GM21447 (cell line): ENCODE data around the gene CFAP300.

Experiments
- ATAC-seq: cut with Tn5 transposase; IDR thresholded peaks from one replicate; pipeline ENCODE4 v1.9.1; 2021; ENCODE audit not compliant: unreplicated experiment

Gene CFAP300

GRCh38 chr11:102047305-102047924, at the start of gene CFAP300:
CFAP300 (plus strand) TSS chr11:102047437; CDS start chr11:102047471, 34 bp downstream.
- peak; percentile 50 for ATAC-seq

- no peak for ATAC-seq
Measured at GRCh38 chr11:102001657-102002338, 45.4 kb upstream of the CFAP300 start.

- no peak for ATAC-seq
Measured at GRCh38 chr11:102004220-102004619, 43.0 kb upstream of the CFAP300 start.

GRCh38 chr11:102005306-102005705, 41.9 kb upstream of the CFAP300 start:
- ATAC-seq = no peak

DNA sequence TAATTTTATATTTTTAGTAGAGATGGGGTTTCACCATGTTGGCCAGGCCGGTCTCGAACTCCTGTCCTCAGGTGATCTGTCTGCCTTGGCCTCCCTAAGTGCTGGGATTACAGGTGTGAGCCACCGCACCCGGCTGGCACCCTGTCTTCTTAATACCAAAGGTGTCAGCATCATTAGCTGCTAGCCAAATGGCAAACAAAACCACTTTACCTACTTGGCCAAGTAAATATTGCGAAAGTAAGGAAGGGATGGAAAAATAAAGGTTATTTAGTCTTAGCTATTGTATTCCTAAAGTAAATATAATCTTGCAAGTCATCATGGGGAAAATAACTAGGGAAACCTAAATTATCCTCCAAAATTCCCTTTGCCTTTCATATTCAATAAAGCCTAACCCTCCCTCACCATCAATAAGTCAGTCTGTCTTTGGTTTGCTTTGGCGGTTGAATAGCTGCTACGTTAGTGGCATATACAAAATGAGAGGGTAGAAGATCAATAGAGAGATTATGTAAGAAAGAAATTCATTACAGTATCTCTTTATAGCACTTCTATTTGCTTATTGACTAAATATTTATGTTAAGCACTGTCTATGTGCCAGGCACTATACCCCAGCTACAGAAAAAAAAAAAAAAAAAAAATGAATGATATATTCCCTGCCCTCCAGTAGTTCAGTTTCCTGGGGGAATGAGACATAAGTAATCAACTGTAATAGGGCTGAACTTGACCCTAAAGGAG, 40.2 kb upstream of the CFAP300 start:
- no peak for ATAC-seq

DNA sequence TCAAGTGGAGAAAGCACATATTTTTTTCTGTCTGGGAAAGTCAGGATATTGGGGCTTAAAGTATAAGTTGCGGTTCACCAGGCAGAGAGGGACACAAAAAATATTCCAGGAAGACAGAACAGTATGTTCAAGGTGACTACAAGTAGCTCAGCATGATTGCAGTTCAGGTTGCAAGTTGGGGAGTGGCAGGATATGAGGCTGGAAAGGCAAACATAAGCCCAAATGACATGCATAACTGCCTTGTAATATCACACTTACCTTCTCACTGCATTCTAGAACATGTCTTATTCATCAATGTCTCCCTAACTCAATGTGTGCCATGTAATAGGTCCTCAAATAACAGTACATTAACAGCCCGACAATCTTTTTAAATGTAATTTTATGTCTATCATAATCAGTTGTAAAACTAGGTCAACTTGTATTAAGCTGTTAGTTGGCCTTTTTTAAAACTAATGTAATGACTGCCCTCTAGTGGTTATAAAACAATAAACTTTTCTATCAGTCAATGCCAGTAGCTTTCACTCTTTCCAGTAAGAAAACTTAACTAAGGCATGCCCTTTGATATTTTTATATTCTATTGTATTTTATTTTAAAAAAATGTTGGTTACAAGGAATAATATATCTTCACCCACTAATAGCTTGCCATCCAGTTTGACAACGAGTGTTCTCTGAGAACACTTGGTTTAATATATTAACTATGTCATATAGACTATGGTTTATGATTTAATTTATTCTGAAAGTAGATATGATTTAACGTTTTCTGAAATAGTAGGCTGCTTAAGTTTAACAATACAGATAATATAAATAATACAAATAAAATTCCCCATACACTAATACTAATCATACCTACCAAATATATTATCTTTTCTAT, 39.4 kb upstream of the CFAP300 start:
- peak; percentile 75 for ATAC-seq

DNA sequence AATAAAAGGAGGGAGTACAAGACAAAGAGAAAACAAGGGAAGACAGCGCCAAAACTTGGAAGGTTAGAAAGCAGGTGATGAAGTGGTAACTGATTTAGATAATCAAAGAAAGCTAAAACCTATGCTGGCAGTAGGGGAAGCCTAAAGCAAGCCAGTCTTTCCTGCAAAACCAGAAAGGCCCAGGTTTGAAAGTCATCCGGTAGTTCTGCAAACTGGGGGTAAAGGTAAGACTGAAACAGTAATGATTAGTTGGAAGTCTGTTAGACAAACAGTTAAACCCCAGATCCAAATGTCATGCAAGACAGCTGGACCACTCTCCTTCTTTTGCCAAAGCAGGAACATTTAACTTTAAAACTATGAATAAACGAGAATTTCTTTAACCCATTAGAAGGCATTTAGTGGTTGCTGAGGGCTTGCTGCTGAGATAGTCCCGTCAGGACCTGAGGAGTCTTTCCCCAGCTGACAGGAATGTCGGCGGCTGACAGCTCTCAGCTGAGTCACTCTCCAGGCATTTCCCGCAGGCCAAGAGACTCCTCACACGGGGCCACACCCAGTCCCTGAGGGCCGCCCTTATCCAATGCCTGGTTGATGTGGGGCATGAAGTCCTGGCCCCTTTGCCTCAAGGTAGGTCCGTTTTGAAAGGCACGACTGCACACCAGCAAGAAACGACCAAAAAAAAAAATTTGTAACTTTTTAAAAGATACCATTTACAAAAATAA, 36.3 kb upstream of the CFAP300 start:
- ATAC-seq = no peak

DNA sequence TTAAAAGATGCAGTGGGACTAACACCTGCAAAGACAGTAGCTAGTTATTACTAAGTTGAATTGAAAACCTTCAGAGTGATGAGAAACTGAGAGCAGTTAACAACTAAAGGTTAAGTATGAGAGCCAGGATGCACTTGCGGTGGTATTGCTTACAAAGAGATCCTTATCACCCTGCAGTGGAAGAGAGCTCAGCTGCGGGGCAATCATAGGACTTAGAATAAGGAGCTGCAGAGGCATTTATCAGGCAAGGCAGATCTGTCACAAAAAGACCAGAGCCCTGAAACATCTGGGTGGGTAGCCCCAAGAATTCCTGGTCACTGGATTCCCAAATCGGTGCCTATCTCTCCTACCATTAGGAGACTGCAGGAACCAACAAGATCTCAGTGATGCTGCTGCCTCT, 34.3 kb upstream of the CFAP300 start:
- no peak for ATAC-seq

GRCh38 chr11:102014756-102015155, 32.5 kb upstream of the CFAP300 start:
- ATAC-seq = no peak

DNA sequence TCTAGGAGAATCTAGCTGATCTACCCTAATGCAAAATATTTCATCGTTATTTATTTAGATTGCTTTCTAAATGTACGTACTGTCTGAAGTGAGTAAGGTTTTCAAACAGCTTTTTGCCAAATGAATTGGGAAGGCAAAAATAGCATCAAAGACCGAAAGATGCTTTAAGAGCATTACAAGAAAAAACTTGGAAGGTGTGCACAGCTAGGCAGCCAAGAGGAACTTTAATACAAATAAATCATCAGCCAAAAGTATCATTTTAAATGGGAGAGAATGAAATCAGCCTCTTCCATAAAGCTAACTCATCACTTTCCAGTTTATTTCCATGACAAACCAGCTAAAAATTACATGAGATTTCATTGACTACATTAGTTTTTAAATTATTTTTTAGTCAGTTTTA, 30.2 kb upstream of the CFAP300 start:
- ATAC-seq = no peak

GRCh38 chr11:102026217-102026616, 21.0 kb upstream of the CFAP300 start:
- no peak for ATAC-seq

DNA sequence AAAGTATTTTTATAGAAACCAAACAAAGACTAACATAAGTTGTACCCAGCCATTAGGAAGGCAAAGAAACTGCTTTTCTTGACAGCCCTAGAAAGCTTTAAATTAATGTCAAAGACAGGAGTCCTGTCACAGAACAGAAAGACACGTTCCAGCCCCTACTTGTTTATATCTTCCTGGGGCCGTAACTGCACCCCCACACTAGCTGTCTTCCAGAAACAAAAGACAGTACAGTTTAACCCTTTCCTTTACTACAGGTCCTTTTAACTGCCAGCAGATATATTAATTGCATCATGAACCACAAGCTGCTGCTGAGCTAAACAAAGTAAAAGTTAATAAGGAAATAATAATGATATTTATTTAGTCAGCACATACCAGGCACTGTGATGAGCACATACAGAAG, 20.3 kb upstream of the CFAP300 start:
- no peak for ATAC-seq

- ATAC-seq = no peak
Measured at GRCh38 chr11:102036757-102037156, 10.5 kb upstream of the CFAP300 start.

- ATAC-seq = no peak
Measured at GRCh38 chr11:102046841-102047240, 396 bp upstream of the CFAP300 start.

DNA sequence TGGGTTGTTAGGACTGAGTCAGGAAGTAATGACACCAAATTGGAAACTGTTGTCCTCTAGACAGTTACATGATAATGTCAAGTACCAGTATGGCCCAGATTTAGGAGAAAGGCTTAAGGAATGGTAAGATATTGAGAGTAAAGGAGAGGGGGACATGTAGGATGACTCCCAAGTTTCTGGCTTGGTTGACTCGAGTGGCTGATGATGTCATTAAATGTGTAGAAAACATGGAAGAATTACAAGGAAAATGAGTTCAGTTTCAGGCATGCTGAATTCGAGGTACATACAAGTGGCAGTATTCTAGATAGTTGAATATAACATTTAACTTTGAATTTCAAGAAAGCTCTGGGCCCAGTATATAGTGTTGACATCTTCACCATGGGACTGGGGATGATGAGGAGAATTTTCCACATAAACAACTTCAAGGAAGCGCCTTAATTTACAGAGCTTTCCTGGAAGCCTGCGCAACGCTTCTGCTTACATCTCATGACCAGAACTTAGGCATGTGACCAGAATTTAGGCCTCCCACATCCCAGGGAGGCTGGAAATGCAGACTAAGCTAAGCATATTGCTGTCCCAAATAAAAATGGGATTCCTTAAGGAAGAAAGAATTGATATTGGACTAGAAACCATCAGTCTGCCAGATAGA, 3.8 kb downstream of the CFAP300 start:
- no peak for ATAC-seq

GRCh38 chr11:102061276-102061675, 14.0 kb downstream of the CFAP300 start:
- ATAC-seq = no peak

DNA sequence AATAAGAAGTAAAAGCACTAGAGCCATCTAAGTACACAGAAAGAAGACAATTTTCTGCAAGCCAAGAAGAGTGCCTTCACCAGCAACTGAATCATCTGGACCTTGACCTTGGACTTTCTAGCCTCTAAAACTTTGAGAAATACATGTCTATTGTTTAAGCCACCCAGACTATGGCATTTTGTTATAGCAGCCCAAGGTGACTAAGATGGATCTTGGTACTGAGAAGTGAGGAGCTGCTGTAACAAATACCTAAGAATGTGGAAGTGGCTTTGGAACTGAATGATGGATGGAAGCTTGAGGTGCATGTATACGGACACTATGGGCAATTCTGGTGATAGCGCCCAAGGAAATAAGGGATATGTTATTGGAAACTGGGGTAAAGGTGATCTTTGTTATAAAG, 14.9 kb downstream of the CFAP300 start:
- no peak for ATAC-seq

GRCh38 chr11:102064316-102064715, 17.1 kb downstream of the CFAP300 start:
- no peak for ATAC-seq

GRCh38 chr11:102070766-102071165, 23.5 kb downstream of the CFAP300 start:
- ATAC-seq = no peak
